Measurements from ENCODE around the gene MED15.

GRCh38 chr22:20533879-20534265, 26.5 kb downstream of the MED15 start:
- TF ChIP-seq CTCF (IDR thresholded peaks at IDR 0.05) (no peak), POLR2A (IDR thresholded peaks at IDR 0.05; ENCODE audit: low read length) (no peak), CHD2 (IDR thresholded peaks at IDR 0.05; ENCODE audit: low read length, partially characterized antibody) (no peak), JUN (IDR thresholded peaks at IDR 0.05) (no peak), MAZ (IDR thresholded peaks at IDR 0.05; ENCODE audit: borderline replicate concordance, low read depth, low read length) (no peak), MAX (IDR thresholded peaks at IDR 0.05) (no peak), EP300 (IDR thresholded peaks at IDR 0.05) (no peak), RARB (CRISPR knock-in tag; IDR thresholded peaks at IDR 0.05) (no peak)

All from A549 (cell line).